Kidney (tissue), 14 donors: ENCODE measurements around the gene PCDH1. TPM values are rescaled to one million over a fixed set of nuclear protein-coding genes. Genes with fewer than 3 reads are reported as not detected.
A peak's percentile ranks its signal among the peaks of the same experiment; 100 is the strongest.

Experiments
- DNase-seq, 5 donors: peaks; one replicate each; pipeline ENCODE4 v3.0.0-alpha.2; 2013 to 2020
- FAIRE-seq: peaks from 2 replicates; lab custom pipeline; 2012; peaks lifted over from hg19 to GRCh38; lab: Jason Lieb, UNC
- H3K27ac ChIP-seq, 2 donors: one replicate each; pipeline ENCODE4 v1.7.0; 2013; ENCODE audit warnings: low read depth in 2 of 2, low read length in 2 of 2, inconsistent platforms in 1 of 2
- H3K27me3 ChIP-seq: one replicate; pipeline ENCODE4 v1.7.1; 2013; ENCODE audit warnings: low read length, inconsistent platforms; ENCODE audit not compliant: control insufficient read depth, insufficient read depth
- H3K36me3 ChIP-seq, 3 donors: one replicate each; pipeline versions ENCODE4 v1.7.0 to v1.7.1; 2013; ENCODE audit warnings: low read length in 3 of 3, control low read depth in 1 of 3, inconsistent platforms in 1 of 3; ENCODE audit not compliant: insufficient read depth in 3 of 3, control insufficient read depth in 2 of 3
- H3K4me1 ChIP-seq, 3 donors: one replicate each; pipeline versions ENCODE4 v1.7.0 to v1.7.1; 2013; ENCODE audit warnings: low read length in 3 of 3, inconsistent platforms in 1 of 3, low read depth in 1 of 3; ENCODE audit not compliant: control insufficient read depth in 2 of 3, insufficient read depth in 2 of 3
- H3K4me3 ChIP-seq, 3 donors: one replicate each; pipeline versions ENCODE4 v1.7.0 to v1.8.1; 2013; ENCODE audit warnings: low read length in 3 of 3, control low read depth in 1 of 3, inconsistent platforms in 1 of 3
- H3K9ac ChIP-seq, 3 donors: one replicate each; pipeline versions ENCODE4 v1.7.0 to v1.7.1; 2013; ENCODE audit warnings: low read length in 3 of 3, control low read depth in 1 of 3, inconsistent platforms in 1 of 3
- H3K9me3 ChIP-seq, 3 donors: one replicate each; pipeline versions ENCODE4 v1.7.0 to v1.7.1; 2013; ENCODE audit warnings: low read length in 3 of 3, control low read depth in 1 of 3, inconsistent platforms in 1 of 3; ENCODE audit not compliant: control insufficient read depth in 2 of 3, insufficient read depth in 1 of 3
- CTCF ChIP-seq: IDR thresholded peaks from 3 replicates; pipeline ENCODE4 v1.5.1; 2012; ENCODE audit warnings: mild to moderate bottlenecking, moderate library complexity, borderline replicate concordance; ENCODE audit not compliant: insufficient read depth; ENCODE audit errors: extremely low read depth
- intact Hi-C: fragments of 100-400 bp; cut with DNase I; formaldehyde crosslinking; loops from one replicate; pipeline ENCODE4 v1.11.1; 2022
- polyA plus RNA-seq: library from polyadenylated mRNA; stranded (reverse); fragments of 350-450 nt; fragmentation: Illumina TruSeq; extraction: RNeasy Lipid Tissue Mini Kit (QIAGEN cat#74804); gene quantifications from one replicate; pipeline ENCODE4 v1.2.3, GENCODE V29; 2014; ENCODE audit warnings: low read depth, low replicate concordance; ENCODE audit not compliant: insufficient read depth
- total RNA-seq: library from RNA; stranded (reverse); fragmentation: NEBNext Ultra II Directional; extraction: Animal tissue kit (Norgen Biotek cat#: 25700); gene quantifications from one replicate; pipeline ENCODE4 v1.2.1, GENCODE V29; 2021
- donor health status: control.
- donor health status: control.
- donor health status: control.
- donor health status: control.
- donor health status: control.
- donor health status: DM: yes; HTN: yes; CAD: no.
- donor health status: Normal renal cell carcinoma (clear cell type).

Gene PCDH1
- total and polyA plus RNA-seq, 2 donors from 2014 or later: 37.3 to 147 TPM

GRCh38 chr5:141870871-141871270 is 7.3 kb downstream of the PCDH1 start:
- H3K9ac ChIP-seq: no peak overlapping the region
- DNase-seq (no peak), FAIRE-seq (no peak)
- no peaks in the 10 kb centered on the region for H3K9me3 ChIP-seq
- no peak for TF ChIP-seq CTCF
- H3K36me3 ChIP-seq: peaks cover 0 to 24% (median 6%) of the 10 kb centered on the region in 3 donors
- H3K27me3 ChIP-seq: peaks cover 9% of the 10 kb centered on the region
- intact Hi-C loops: no loop called here
- H3K4me1 ChIP-seq: peaks cover 0 to 49% (median 35%) of the 10 kb centered on the region in 3 donors
- H3K27ac ChIP-seq: peak overlapping the region in 1 of 2 donors; percentile 74
- no peak overlapping the region for H3K4me3 ChIP-seq

GRCh38 chr5:141870228-141870627 is 8.0 kb downstream of the PCDH1 start:
- H3K36me3 ChIP-seq: peaks cover 0 to 30% (median 10%) of the 10 kb centered on the region in 3 donors
- peak overlapping the region in 1 of 3 donors; percentile 0 for H3K9ac ChIP-seq
- no peak overlapping the region for H3K4me3 ChIP-seq
- peak overlapping the region; percentile 7 to 74 for H3K27ac ChIP-seq
- H3K4me1 ChIP-seq: peaks cover 6 to 54% (median 35%) of the 10 kb centered on the region in 3 donors
- intact Hi-C loops: no loop called here
- FAIRE-seq (no peak), DNase-seq (peak in 2 of 5 donors; percentile 9 to 37)
- peaks cover 8% of the 10 kb centered on the region for H3K27me3 ChIP-seq
- TF ChIP-seq CTCF: no peak
- no peaks in the 10 kb centered on the region for H3K9me3 ChIP-seq

- H3K9me3 ChIP-seq: no peaks in the 10 kb centered on the region
- H3K36me3 ChIP-seq: peaks cover 0 to 37% (median 17%) of the 10 kb centered on the region in 3 donors
- FAIRE-seq (no peak), DNase-seq (peak in 2 of 5 donors; percentile 43 to 87)
- H3K27ac ChIP-seq: peak overlapping the region in 1 of 2 donors; percentile 35
- no peak overlapping the region for H3K4me3 ChIP-seq
- peaks cover 7 to 55% (median 29%) of the 10 kb centered on the region in 3 donors for H3K4me1 ChIP-seq
- H3K9ac ChIP-seq: no peak overlapping the region
- no peak for TF ChIP-seq CTCF
- H3K27me3 ChIP-seq: peaks cover 3% of the 10 kb centered on the region
- intact Hi-C loops: no loop called here
These were observed 8.7 kb downstream of the PCDH1 start for GRCh38 chr5:141869514-141869913.

- Histone ChIP-seq H3K4me1 (peaks cover 7 to 51% (median 28%) of the 10 kb centered on the region in 3 donors), H3K27ac (no peak overlapping the region), H3K9me3 (no peaks in the 10 kb centered on the region), H3K9ac (no peak overlapping the region), H3K27me3 (no peaks in the 10 kb centered on the region), H3K4me3 (no peak overlapping the region), H3K36me3 (peaks cover 0 to 42% (median 22%) of the 10 kb centered on the region in 3 donors)
- no peak for TF ChIP-seq CTCF
- peak in 2 of 5 donors; percentile 22 to 68 for DNase-seq
- no peak for FAIRE-seq
- intact Hi-C loops: no loop called here
These were observed 9.2 kb downstream of the PCDH1 start for GRCh38 chr5:141869040-141869439.
